OCI-LY3 (cell line): ENCODE measurements around the gene HDAC7.

ENCODE experiments used
- H2AFZ ChIP-seq: fragments of 200-600, 300-600 bp; shearing (Covaris generic); 2 replicates; pipeline ENCODE4 v1.6.0; 2014; ENCODE audit warnings: antibody characterized with exemption, low read depth, low read length
- H3K27ac ChIP-seq: fragments of 200-600, 300-600 bp; sonication (generic); 2 replicates; pipeline ENCODE4 v1.5.1; 2014; ENCODE audit warnings: mild to moderate bottlenecking, low read length, moderate library complexity, mixed read lengths
- H3K27me3 ChIP-seq: fragments of 200-600, 300-600 bp; sonication (generic); 2 replicates; pipeline ENCODE4 v1.6.1; 2014; ENCODE audit warnings: low read depth, low read length, mixed read lengths
- H3K36me3 ChIP-seq: fragments of 200-600, 300-600 bp; sonication (generic); replicated peaks from 2 replicates; pipeline ENCODE3; 2014; ENCODE audit warnings: low read depth, low read length, mixed read lengths
- H3K4me1 ChIP-seq: fragments of 300-600, 200-600 bp; sonication (generic); 2 replicates; pipeline ENCODE4 v1.6.1; 2014; ENCODE audit warnings: low read length, mixed read lengths
- H3K4me2 ChIP-seq: fragments of 200-600, 300-600 bp; sonication (generic); 2 replicates; pipeline ENCODE4 v1.6.1; 2014; ENCODE audit warnings: low read length, mixed read lengths
- H3K4me3 ChIP-seq: fragments of 300-600, 200-600 bp; sonication (generic); 2 replicates; pipeline ENCODE4 v1.5.1; 2014; ENCODE audit warnings: antibody characterized with exemption, mild to moderate bottlenecking, low read length, moderate library complexity
- H3K79me2 ChIP-seq: fragments of 300-600, 200-600 bp; shearing (Covaris generic); 2 replicates; pipeline ENCODE4 v1.6.1; 2014; ENCODE audit warnings: mild to moderate bottlenecking, low read length, mixed read lengths
- H3K9ac ChIP-seq: fragments of 300-600, 200-600 bp; shearing (Covaris generic); 2 replicates; pipeline ENCODE4 v1.6.0; 2014; ENCODE audit warnings: mild to moderate bottlenecking, low read length, moderate library complexity
- H3K9me3 ChIP-seq: fragments of 200-600, 300-600 bp; shearing (Covaris generic); 2 replicates; pipeline ENCODE4 v1.6.1; 2014; ENCODE audit warnings: low read length, mixed read lengths; ENCODE audit not compliant: insufficient read depth
- H4K20me1 ChIP-seq: fragments of 200-600, 300-600 bp; sonication (generic); 2 replicates; pipeline ENCODE4 v1.6.1; 2016; ENCODE audit warnings: low read length, mixed read lengths; ENCODE audit not compliant: insufficient read depth
- EZH2phosphoT487 ChIP-seq: fragments of 200-600 bp; shearing (Covaris generic); IDR thresholded peaks from 2 replicates; pipeline ENCODE4 v1.6.1; 2018; ENCODE audit warnings: antibody characterized with exemption, mixed run types, low read depth
- TF ChIP-seq, protein P1 (sequence below): fragments of 200-600, 300-600 bp; sonication (generic); IDR thresholded peaks from 2 replicates; pipeline ENCODE4 v1.5.1; 2014; ENCODE audit warnings: antibody characterized with exemption, low read length, low read depth

Gene HDAC7

DNA sequence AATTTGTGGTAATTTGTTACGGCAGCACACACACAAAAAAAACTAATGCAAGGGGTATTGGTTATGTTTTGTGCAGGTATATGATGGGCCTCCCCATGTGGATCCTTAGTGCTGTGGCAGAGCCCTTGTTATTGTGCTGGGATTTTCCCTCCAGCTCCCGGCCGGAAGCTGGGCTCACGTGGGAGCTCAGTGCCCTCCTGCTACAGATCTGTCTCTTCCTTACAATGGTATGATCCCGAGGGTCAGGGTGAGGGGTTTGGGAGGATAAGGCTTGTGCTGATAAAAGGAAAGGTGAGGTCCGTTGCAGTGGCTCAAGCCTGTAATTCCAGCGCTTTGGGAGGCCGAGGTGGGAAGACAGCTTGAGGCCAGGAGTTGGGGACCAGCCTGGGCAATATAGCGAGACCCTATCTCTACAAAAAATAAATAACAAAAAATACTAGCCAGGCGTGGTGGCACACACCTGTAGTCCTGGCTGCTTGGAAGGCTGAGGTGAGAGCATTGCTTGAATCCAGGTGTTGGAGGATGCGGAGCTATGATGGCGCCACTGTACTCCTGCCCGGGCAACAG, 47.5 kb downstream of the HDAC7 start:
- Histone ChIP-seq H3K4me2 (peak overlapping the region; percentile 84), H3K4me1 (peaks cover 29% of the 10 kb centered on the region), H3K36me3 (no peaks in the 10 kb centered on the region), H2AFZ (peak overlapping the region; percentile 71; the same call in 1 of the 2 replicates), H3K4me3 (peak overlapping the region; percentile 99), H3K27me3 (peaks cover 9% of the 10 kb centered on the region), H3K27ac (no peak overlapping the region), H4K20me1 (0 out of 2 replicates have a peak, but pooled peaks cover 3% of the 10 kb centered on the region), H3K9me3 (no peaks in the 10 kb centered on the region), H3K79me2 (peaks cover 12% of the 10 kb centered on the region), H3K9ac (peak overlapping the region; percentile 78; the same call in 1 of the 2 replicates)
- no peak for TF ChIP-seq EZH2phosphoT487
- TF ChIP-seq, protein P1, sequence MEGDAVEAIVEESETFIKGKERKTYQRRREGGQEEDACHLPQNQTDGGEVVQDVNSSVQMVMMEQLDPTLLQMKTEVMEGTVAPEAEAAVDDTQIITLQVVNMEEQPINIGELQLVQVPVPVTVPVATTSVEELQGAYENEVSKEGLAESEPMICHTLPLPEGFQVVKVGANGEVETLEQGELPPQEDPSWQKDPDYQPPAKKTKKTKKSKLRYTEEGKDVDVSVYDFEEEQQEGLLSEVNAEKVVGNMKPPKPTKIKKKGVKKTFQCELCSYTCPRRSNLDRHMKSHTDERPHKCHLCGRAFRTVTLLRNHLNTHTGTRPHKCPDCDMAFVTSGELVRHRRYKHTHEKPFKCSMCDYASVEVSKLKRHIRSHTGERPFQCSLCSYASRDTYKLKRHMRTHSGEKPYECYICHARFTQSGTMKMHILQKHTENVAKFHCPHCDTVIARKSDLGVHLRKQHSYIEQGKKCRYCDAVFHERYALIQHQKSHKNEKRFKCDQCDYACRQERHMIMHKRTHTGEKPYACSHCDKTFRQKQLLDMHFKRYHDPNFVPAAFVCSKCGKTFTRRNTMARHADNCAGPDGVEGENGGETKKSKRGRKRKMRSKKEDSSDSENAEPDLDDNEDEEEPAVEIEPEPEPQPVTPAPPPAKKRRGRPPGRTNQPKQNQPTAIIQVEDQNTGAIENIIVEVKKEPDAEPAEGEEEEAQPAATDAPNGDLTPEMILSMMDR: no peak

GRCh38 chr12:47771304-47771703, 48.4 kb downstream of the HDAC7 start:
- Histone ChIP-seq H3K79me2 (peaks cover 12% of the 10 kb centered on the region), H3K4me1 (peaks cover 29% of the 10 kb centered on the region), H3K9ac (no peak overlapping the region), H3K9me3 (no peaks in the 10 kb centered on the region), H2AFZ (no peak overlapping the region), H3K4me2 (no peak overlapping the region), H3K4me3 (no peak overlapping the region), H3K27me3 (peaks cover 9% of the 10 kb centered on the region), H3K36me3 (no peaks in the 10 kb centered on the region), H3K27ac (no peak overlapping the region), H4K20me1 (0 out of 2 replicates have a peak, but pooled peaks cover 3% of the 10 kb centered on the region)
- TF ChIP-seq, protein P1: no peak
- no peak for TF ChIP-seq EZH2phosphoT487

DNA sequence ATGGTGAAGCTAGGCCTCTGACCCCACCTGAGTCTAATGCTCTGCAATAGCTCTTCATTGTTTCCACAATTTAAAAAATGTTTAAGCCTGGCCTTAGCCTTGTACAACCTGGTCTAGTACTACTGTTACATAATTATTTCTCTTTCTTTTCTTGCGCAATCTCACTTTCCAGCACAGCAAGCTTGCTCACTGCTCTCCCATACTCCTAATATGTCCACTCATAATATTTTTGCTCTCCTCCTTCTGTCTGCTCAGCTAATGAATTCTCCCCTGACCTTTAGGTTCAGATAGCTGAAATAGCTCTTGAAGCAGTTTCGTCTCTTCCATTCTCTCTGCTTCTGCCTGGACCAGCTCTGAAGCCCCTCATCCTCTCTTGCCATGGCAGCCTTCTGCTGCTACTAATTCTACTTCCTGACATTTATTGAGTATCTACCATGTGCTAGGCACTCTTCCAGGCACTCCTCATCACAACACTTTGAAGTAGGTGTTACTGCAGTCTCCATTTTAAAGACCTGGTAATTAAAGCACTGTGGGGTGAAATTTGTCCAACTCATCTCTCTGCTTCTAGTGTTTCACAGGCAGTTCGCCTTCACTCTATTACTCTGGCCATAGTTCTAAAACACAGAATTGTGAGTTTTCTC, 49.5 kb downstream of the HDAC7 start:
- Histone ChIP-seq H3K9ac (no peak overlapping the region), H2AFZ (no peak overlapping the region), H3K27ac (no peak overlapping the region), H3K4me3 (no peak overlapping the region), H3K79me2 (peaks cover 10% of the 10 kb centered on the region), H3K27me3 (peaks cover 9% of the 10 kb centered on the region), H3K4me2 (no peak overlapping the region), H4K20me1 (0 out of 2 replicates have a peak, but pooled peaks cover under 1% of the 10 kb centered on the region), H3K36me3 (no peaks in the 10 kb centered on the region), H3K9me3 (no peaks in the 10 kb centered on the region), H3K4me1 (peaks cover 23% of the 10 kb centered on the region)
- TF ChIP-seq, protein P1: no peak
- no peak for TF ChIP-seq EZH2phosphoT487

GRCh38 chr12:47769234-47770085, 50.2 kb downstream of the HDAC7 start:
- TF ChIP-seq, protein P1: no peak
- TF ChIP-seq EZH2phosphoT487: no peak
- no peak overlapping the region for H3K9ac ChIP-seq
- H3K27ac ChIP-seq: no peak overlapping the region
- H3K4me2 ChIP-seq: no peak overlapping the region
- no peak overlapping the region for H2AFZ ChIP-seq
- peaks cover 6% of the 10 kb centered on the region; the same call in 1 of the 2 replicates for H3K79me2 ChIP-seq
- H3K4me3 ChIP-seq: no peak overlapping the region
- no peaks in the 10 kb centered on the region for H4K20me1 ChIP-seq
- H3K4me1 ChIP-seq: peaks cover 15% of the 10 kb centered on the region
- H3K27me3 ChIP-seq: peaks cover 9% of the 10 kb centered on the region
- no peaks in the 10 kb centered on the region for H3K36me3 ChIP-seq
- no peaks in the 10 kb centered on the region for H3K9me3 ChIP-seq
